K562 (cell line): ENCODE measurements around the gene RNF31. TPM values are rescaled to one million over a fixed set of nuclear protein-coding genes. Genes with fewer than 3 reads are reported as not detected.

Experiments
- BRF1 ChIP-seq: IDR thresholded peaks from 3 replicates; pipeline ENCODE4 v1.6.1; 2011; ENCODE audit warnings: borderline replicate concordance, mild to moderate bottlenecking; ENCODE audit not compliant: insufficient read length; ENCODE audit errors: extremely low read depth
- DIDO1 ChIP-seq: fragments of 450-650 bp; IDR thresholded peaks from 2 replicates; pipeline ENCODE4 v1.6.1; 2016; ENCODE audit warnings: low read depth, missing biosample characterization, missing genetic modification characterization
- FUS ChIP-seq: fragments of 200-400 bp; formaldehyde crosslinking; optimal IDR thresholded peaks from 2 replicates; pipeline ENCODE3; 2017; ENCODE audit warnings: low read depth, low read length
- KLF16 ChIP-seq: IDR thresholded peaks from 2 replicates; pipeline ENCODE4 v1.6.1; 2016; ENCODE audit warnings: antibody characterized with exemption
- LCOR ChIP-seq: sonication (generic); formaldehyde crosslinking; IDR thresholded peaks from 2 replicates; pipeline ENCODE4 v1.8.0; 2022; ENCODE audit warnings: mild to moderate bottlenecking, missing genetic modification reagents
- MLLT1 ChIP-seq, 2 experiments: fragments of 450-650 bp; IDR thresholded peaks; 2 replicates each; pipeline ENCODE4 v1.6.1; 2016
- MTF1 ChIP-seq: fragments of 250-450 bp; sonication (Bioruptor Pico); IDR thresholded peaks from 2 replicates; pipeline ENCODE4 v1.9.0; 2021; ENCODE audit warnings: moderate library complexity, mild to moderate bottlenecking, inconsistent platforms, borderline replicate concordance
- NR3C1 ChIP-seq: sonication (generic); formaldehyde crosslinking; IDR thresholded peaks from 2 replicates; pipeline ENCODE4 v1.8.1; 2022; ENCODE audit warnings: missing genetic modification reagents
- PHB ChIP-seq: fragments of 250-450 bp; sonication (Bioruptor Pico); IDR thresholded peaks from 2 replicates; pipeline ENCODE4 v1.5.0; 2021
- SIN3B ChIP-seq: fragments of 450-650 bp; IDR thresholded peaks from 2 replicates; pipeline ENCODE4 v1.6.1; 2017; ENCODE audit warnings: low read depth, mild to moderate bottlenecking, moderate library complexity
- SRF ChIP-seq, 2 experiments: fragments of 250-450, 450-650 bp in 1 of 2; sonication (Bioruptor Pico) in 1 of 2; sonication (generic) in 1 of 2; formaldehyde crosslinking; IDR thresholded peaks; 2 replicates each; pipeline versions ENCODE4 v1.5.0 to v1.5.1; 2020 to 2022; ENCODE audit warnings: mild to moderate bottlenecking in 1 of 2, missing genetic modification reagents in 1 of 2
- TCFL5 ChIP-seq: fragments of 250-450 bp; sonication (Bioruptor Pico); conservative IDR thresholded peaks from 2 replicates; pipeline ENCODE4 v1.6.1; 2021; ENCODE audit warnings: mild to moderate bottlenecking, moderate library complexity, matching md5 sums
- TOE1 ChIP-seq, 2 experiments: fragments of 450-650 bp in 1 of 2; sonication (generic) in 1 of 2; formaldehyde crosslinking in 1 of 2; IDR thresholded peaks; 2 replicates each; pipeline versions ENCODE4 v1.7.1 to v1.8.0; 2016 to 2022; ENCODE audit warnings: borderline replicate concordance in 2 of 2, mild to moderate bottlenecking in 2 of 2, antibody characterized with exemption in 1 of 2, inconsistent platforms in 1 of 2, low read depth in 1 of 2, missing genetic modification reagents in 1 of 2, moderate library complexity in 1 of 2
- ZBTB17 ChIP-seq: fragments of 450-650 bp; formaldehyde crosslinking; IDR thresholded peaks from 2 replicates; pipeline ENCODE4 v1.4.0; 2020; ENCODE audit warnings: mild to moderate bottlenecking
- ZKSCAN3 ChIP-seq: fragments of 250-450 bp; sonication (Bioruptor Pico); IDR thresholded peaks from 2 replicates; pipeline ENCODE4 v1.4.0; 2020
- ZNF140 ChIP-seq: fragments of 250-450 bp; sonication (Bioruptor Pico); IDR thresholded peaks from 2 replicates; pipeline ENCODE4 v1.8.0; 2021; ENCODE audit warnings: moderate library complexity, mild to moderate bottlenecking, inconsistent platforms
- polyA plus RNA-seq, 8 experiments: library from polyadenylated mRNA; depleted of rRNA in 4 of 8; stranded (reverse) in 5 of 8; unstranded in 3 of 8; fragments of >200 nt; fragmentation: Nextera tagmentation in 2 of 8; fragmentation: Illumina TruSeq in 1 of 8; extraction: Ambion mirVana in 2 of 8; extraction: Trizol in 1 of 8; gene quantifications; 2 replicates each; pipeline versions ENCODE4 v1.2.1 to v1.2.3, GENCODE V29; 2011 to 2014; ENCODE audit warnings: inconsistent platforms in 1 of 8, missing spikeins in 1 of 8
- total RNA-seq, 7 experiments: library from RNA; depleted of rRNA in 6 of 7; stranded (reverse); fragments of >200 nt in 6 of 7; fragmentation: Illumina TruSeq in 2 of 7; extraction: Trizol in 2 of 7; gene quantifications; 2 replicates each; pipeline versions ENCODE4 v1.2.1 to v1.2.3, GENCODE V29; 2011 to 2021; ENCODE audit warnings: low replicate concordance in 1 of 7
- TF ChIP-seq, protein P1 (sequence below): fragments of 450-650 bp; IDR thresholded peaks from one replicate; pipeline ENCODE4 v1.6.1; 2018; ENCODE audit warnings: mild to moderate bottlenecking, moderate library complexity; ENCODE audit not compliant: partially characterized antibody
- TF ChIP-seq, protein P2 (sequence below): fragments of 450-650 bp; IDR thresholded peaks from 2 replicates; pipeline ENCODE4 v1.6.1; 2016; ENCODE audit warnings: missing biosample characterization, missing genetic modification characterization
- TF ChIP-seq, protein P3 (sequence below): conservative IDR thresholded peaks from 2 replicates; pipeline ENCODE4 v1.6.1; 2011; ENCODE audit warnings: low read depth, mild to moderate bottlenecking, low read length; ENCODE audit not compliant: control insufficient read depth

The RNF31 gene
- total and polyA plus RNA-seq, 9 of the 15 experiments (the other 6 are each of a cell fraction or from before 2014, with no cell fraction given) = 3.1 to 47.6 (median 19.1) TPM

DNA sequence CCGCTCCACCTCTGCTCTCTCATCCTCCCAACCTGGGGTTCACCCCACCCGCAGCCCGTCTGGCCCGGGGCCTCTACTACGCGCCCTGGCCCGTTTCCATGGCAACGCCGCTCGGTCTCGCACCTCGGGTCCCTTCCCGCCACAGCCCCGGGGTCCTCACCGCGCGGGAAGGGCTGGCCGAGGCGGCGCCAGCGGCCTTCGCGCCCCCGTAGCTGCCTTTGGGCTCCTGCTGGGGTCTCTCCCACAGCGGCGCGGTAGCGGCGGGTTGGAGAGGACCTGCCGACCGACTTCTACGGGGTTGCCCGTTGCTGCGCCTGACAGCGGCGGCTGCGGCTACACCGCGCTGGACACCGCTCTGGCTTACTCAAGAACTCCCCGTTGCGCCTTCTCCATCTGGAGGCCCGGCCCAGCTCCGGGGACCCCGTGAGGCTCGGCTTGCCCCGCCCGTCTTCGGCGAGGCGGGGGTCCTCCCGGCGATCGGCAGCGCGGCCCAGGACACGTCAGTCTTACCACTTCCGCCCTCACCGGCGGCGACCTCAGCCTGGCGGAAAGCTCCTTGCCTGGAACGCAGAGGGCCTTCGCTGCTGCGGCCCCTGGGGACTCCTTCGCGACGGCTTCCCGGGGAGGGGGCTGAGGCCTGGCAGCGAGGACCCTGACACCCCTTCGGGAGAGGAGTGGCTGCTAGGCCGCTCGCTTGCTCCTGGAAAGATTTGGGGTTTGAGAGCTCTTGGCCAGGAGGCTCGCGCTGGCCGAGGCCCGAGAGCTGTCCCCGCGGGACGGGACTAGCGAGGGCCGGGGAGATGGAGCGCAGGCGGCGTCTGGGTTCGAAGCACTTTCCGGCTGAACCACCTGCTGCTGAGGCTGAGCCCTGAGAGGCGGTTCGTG lies 48.1 kb downstream of the RNF31 start, which contains the start of gene TM9SF1 (continued):
- TF ChIP-seq SRF (CRISPR knock-in tag; IDR thresholded peaks at IDR 0.05) (no peak; a peak in 1 of 4 replicates), TCFL5 (CRISPR knock-in tag) (no peak), MTF1 (CRISPR knock-in tag) (no peak), SIN3B (peak; percentile 69; the same call in 1 of the 2 replicates), MLLT1 (IDR thresholded peaks at IDR 0.05) (0 out of 4 replicates have a peak, but pooled peaks of 1 of the 2 experiments have one; percentile 14), BRF1 (no peak), DIDO1 (no peak), NR3C1 (CRISPR knock-in tag) (no peak), ZBTB17 (CRISPR knock-in tag) (peak; percentile 29), LCOR (CRISPR knock-in tag) (no peak; the same call in 1 of the 2 replicates), TOE1 (IDR thresholded peaks at IDR 0.05; ENCODE audit: borderline replicate concordance) (no peak; the same call in none of the 2 replicates), TOE1 (CRISPR knock-in tag; IDR thresholded peaks at IDR 0.05; ENCODE audit: borderline replicate concordance, low read depth) (no peak), KLF16 (no peak), ZKSCAN3 (CRISPR knock-in tag) (no peak), PHB (CRISPR knock-in tag) (no peak), ZNF140 (CRISPR knock-in tag) (no peak), FUS (no peak)
- TF ChIP-seq, protein P1, sequence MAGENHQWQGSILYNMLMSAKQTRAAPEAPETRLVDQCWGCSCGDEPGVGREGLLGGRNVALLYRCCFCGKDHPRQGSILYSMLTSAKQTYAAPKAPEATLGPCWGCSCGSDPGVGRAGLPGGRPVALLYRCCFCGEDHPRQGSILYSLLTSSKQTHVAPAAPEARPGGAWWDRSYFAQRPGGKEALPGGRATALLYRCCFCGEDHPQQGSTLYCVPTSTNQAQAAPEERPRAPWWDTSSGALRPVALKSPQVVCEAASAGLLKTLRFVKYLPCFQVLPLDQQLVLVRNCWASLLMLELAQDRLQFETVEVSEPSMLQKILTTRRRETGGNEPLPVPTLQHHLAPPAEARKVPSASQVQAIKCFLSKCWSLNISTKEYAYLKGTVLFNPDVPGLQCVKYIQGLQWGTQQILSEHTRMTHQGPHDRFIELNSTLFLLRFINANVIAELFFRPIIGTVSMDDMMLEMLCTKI = no peak
- TF ChIP-seq, protein P2, sequence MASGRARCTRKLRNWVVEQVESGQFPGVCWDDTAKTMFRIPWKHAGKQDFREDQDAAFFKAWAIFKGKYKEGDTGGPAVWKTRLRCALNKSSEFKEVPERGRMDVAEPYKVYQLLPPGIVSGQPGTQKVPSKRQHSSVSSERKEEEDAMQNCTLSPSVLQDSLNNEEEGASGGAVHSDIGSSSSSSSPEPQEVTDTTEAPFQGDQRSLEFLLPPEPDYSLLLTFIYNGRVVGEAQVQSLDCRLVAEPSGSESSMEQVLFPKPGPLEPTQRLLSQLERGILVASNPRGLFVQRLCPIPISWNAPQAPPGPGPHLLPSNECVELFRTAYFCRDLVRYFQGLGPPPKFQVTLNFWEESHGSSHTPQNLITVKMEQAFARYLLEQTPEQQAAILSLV (tag) = no peak
- TF ChIP-seq, protein P3, sequence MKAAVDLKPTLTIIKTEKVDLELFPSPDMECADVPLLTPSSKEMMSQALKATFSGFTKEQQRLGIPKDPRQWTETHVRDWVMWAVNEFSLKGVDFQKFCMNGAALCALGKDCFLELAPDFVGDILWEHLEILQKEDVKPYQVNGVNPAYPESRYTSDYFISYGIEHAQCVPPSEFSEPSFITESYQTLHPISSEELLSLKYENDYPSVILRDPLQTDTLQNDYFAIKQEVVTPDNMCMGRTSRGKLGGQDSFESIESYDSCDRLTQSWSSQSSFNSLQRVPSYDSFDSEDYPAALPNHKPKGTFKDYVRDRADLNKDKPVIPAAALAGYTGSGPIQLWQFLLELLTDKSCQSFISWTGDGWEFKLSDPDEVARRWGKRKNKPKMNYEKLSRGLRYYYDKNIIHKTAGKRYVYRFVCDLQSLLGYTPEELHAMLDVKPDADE = peak; percentile 28; the same call in 1 of the 2 replicates
